H9 (cell line): Measurements from ENCODE around the gene AP5M1. TPM values are rescaled to one million over a fixed set of nuclear protein-coding genes. Genes with fewer than 3 reads are reported as not detected.

ENCODE experiments used
- DNase-seq: peaks from one replicate; pipeline ENCODE4 v3.0.0-alpha.2; 2017
- H2AFZ ChIP-seq: one replicate; pipeline ENCODE4 v1.6.1; 2013; ENCODE audit warnings: mild to moderate bottlenecking, low read length, control low read depth, moderate library complexity
- H2AK5ac ChIP-seq: 2 replicates; pipeline ENCODE4 v1.6.1; 2013; ENCODE audit warnings: low read length, control low read depth, mixed read lengths; ENCODE audit not compliant: insufficient read length
- H2BK120ac ChIP-seq: one replicate; pipeline ENCODE4 v1.6.1; 2013; ENCODE audit warnings: low read depth, mild to moderate bottlenecking, low read length, control low read depth, inconsistent platforms; ENCODE audit not compliant: poor library complexity, severe bottlenecking
- H2BK12ac ChIP-seq: 2 replicates; pipeline ENCODE4 v1.6.1; 2013; ENCODE audit warnings: low read length, control low read depth, mixed read lengths, low read depth; ENCODE audit not compliant: insufficient read length
- H2BK15ac ChIP-seq: 2 replicates; pipeline ENCODE4 v1.6.1; 2013; ENCODE audit warnings: low read depth, low read length, control low read depth
- H2BK20ac ChIP-seq: one replicate; pipeline ENCODE4 v1.6.1; 2013; ENCODE audit warnings: low read depth, mild to moderate bottlenecking, low read length, control low read depth, inconsistent platforms; ENCODE audit not compliant: poor library complexity, severe bottlenecking
- H2BK5ac ChIP-seq: 2 replicates; pipeline ENCODE4 v1.6.1; 2013; ENCODE audit warnings: low read length, control low read depth, mixed read lengths; ENCODE audit not compliant: insufficient read length
- H3K14ac ChIP-seq: 2 replicates; pipeline ENCODE4 v1.6.1; 2013; ENCODE audit warnings: low read length, control low read depth; ENCODE audit not compliant: insufficient read depth
- H3K18ac ChIP-seq: 2 replicates; pipeline ENCODE4 v1.6.1; 2013; ENCODE audit warnings: low read depth, mild to moderate bottlenecking, mixed read lengths, low read length, control low read depth; ENCODE audit not compliant: insufficient read length
- H3K23ac ChIP-seq: 2 replicates; pipeline ENCODE4 v1.6.1; 2013; ENCODE audit warnings: low read length, control low read depth, mixed read lengths, low read depth; ENCODE audit not compliant: insufficient read length
- H3K23me2 ChIP-seq: 2 replicates; pipeline ENCODE4 v1.6.1; 2013; ENCODE audit warnings: low read depth, mild to moderate bottlenecking, mixed read lengths, low read length, control low read depth; ENCODE audit not compliant: insufficient read length, poor library complexity, severe bottlenecking
- H3K27ac ChIP-seq: 2 replicates; pipeline ENCODE4 v1.5.1; 2013; ENCODE audit warnings: low read length, control low read depth, mixed read lengths, low read depth; ENCODE audit not compliant: insufficient read length
- H3K27me3 ChIP-seq: 2 replicates; pipeline ENCODE4 v1.6.1; 2013; ENCODE audit warnings: low read length, control low read depth, inconsistent platforms; ENCODE audit not compliant: insufficient read depth
- H3K4ac ChIP-seq: 2 replicates; pipeline ENCODE4 v1.6.1; 2013; ENCODE audit warnings: low read depth, mild to moderate bottlenecking, control low read depth, inconsistent platforms, low read length, moderate library complexity
- H3K4me1 ChIP-seq: 2 replicates; pipeline ENCODE4 v1.6.1; 2013; ENCODE audit warnings: low read length, control low read depth, inconsistent platforms; ENCODE audit not compliant: insufficient read depth
- H3K4me2 ChIP-seq: 2 replicates; pipeline ENCODE4 v1.6.1; 2013; ENCODE audit warnings: low read length, control low read depth, mixed read lengths; ENCODE audit not compliant: insufficient read length, insufficient read depth
- H3K56ac ChIP-seq: 2 replicates; pipeline ENCODE4 v1.6.1; 2013; ENCODE audit warnings: low read depth, mild to moderate bottlenecking, mixed read lengths, low read length, control low read depth; ENCODE audit not compliant: insufficient read length
- H3K79me1 ChIP-seq: 2 replicates; pipeline ENCODE4 v1.6.1; 2013; ENCODE audit warnings: low read depth, mild to moderate bottlenecking, moderate library complexity, low read length, control low read depth, inconsistent platforms; ENCODE audit not compliant: insufficient read depth, poor library complexity, severe bottlenecking
- H3K79me2 ChIP-seq: 2 replicates; pipeline ENCODE4 v1.6.1; 2013; ENCODE audit warnings: low read length, control low read depth, inconsistent platforms; ENCODE audit not compliant: insufficient read depth
- H3K9ac ChIP-seq: 2 replicates; pipeline ENCODE4 v1.6.1; 2013; ENCODE audit warnings: low read length, control low read depth, mixed read lengths; ENCODE audit not compliant: insufficient read length; ENCODE audit errors: extremely low read depth
- H3K9me3 ChIP-seq: one replicate; pipeline ENCODE4 v1.6.1; 2013; ENCODE audit warnings: low read depth, low read length, inconsistent platforms; ENCODE audit not compliant: control insufficient read depth
- H3T11ph ChIP-seq: one replicate; pipeline ENCODE4 v1.6.1; 2013; ENCODE audit warnings: mild to moderate bottlenecking, low read length, control low read depth, inconsistent platforms
- H4K20me1 ChIP-seq: one replicate; pipeline ENCODE4 v1.6.1; 2013; ENCODE audit not compliant: control insufficient read depth, insufficient read length, insufficient read depth
- H4K5ac ChIP-seq: 2 replicates; pipeline ENCODE4 v1.6.1; 2013; ENCODE audit warnings: low read depth, mild to moderate bottlenecking, mixed read lengths, low read length, control low read depth; ENCODE audit not compliant: insufficient read length
- H4K8ac ChIP-seq: replicated peaks from 2 replicates; pipeline ENCODE4 v1.6.1; 2013; ENCODE audit warnings: low read length, control low read depth, mixed read lengths, low read depth; ENCODE audit not compliant: insufficient read length
- H4K91ac ChIP-seq: 2 replicates; pipeline ENCODE4 v1.6.1; 2013; ENCODE audit warnings: low read depth, mild to moderate bottlenecking, moderate library complexity, mixed read lengths, low read length, control low read depth; ENCODE audit not compliant: insufficient read length
- H3K27ac Mint-ChIP-seq, 3 experiments: 2 replicates in 2 of 3; 3 replicates in 1 of 3; pipeline ENCODE4 v1.8.0; 2020 to 2021; ENCODE audit warnings: mixed read lengths in 3 of 3, mild to moderate bottlenecking in 1 of 3, moderate library complexity in 1 of 3
- H3K27me3 Mint-ChIP-seq: 2 replicates; pipeline ENCODE4 v1.8.0; 2021; ENCODE audit warnings: low read depth, mild to moderate bottlenecking, moderate library complexity, mixed read lengths
- H3K36me3 Mint-ChIP-seq, 3 experiments: 2 replicates in 2 of 3; 3 replicates in 1 of 3; pipeline ENCODE4 v1.8.0; 2020 to 2021; ENCODE audit warnings: low read depth in 3 of 3, mixed read lengths in 3 of 3; ENCODE audit not compliant: insufficient read depth in 1 of 3
- H3K4me1 Mint-ChIP-seq, 2 experiments: 2 replicates each; pipeline ENCODE4 v1.8.0; 2020; ENCODE audit warnings: mixed read lengths in 2 of 2
- H3K4me3 Mint-ChIP-seq, 2 experiments: 2 replicates in 1 of 2; 3 replicates in 1 of 2; pipeline ENCODE4 v1.8.0; 2020 to 2021; ENCODE audit warnings: mild to moderate bottlenecking in 2 of 2, mixed read lengths in 2 of 2, moderate library complexity in 1 of 2
- H3K9me3 Mint-ChIP-seq, 2 experiments: 2 replicates in 1 of 2; 3 replicates in 1 of 2; pipeline ENCODE4 v1.8.0; 2020; ENCODE audit warnings: mild to moderate bottlenecking in 2 of 2, mixed read lengths in 2 of 2, moderate library complexity in 1 of 2
- CTCF ChIP-seq: fragments of 200-600 bp; sonication (generic); conservative IDR thresholded peaks from 3 replicates; pipeline ENCODE4 v1.8.0; 2021; ENCODE audit warnings: antibody characterized with exemption, mild to moderate bottlenecking
- WGBS: extraction: QIAGEN DNeasy Blood & Tissue Kit; methylation state at CpG from one replicate; pipeline ENCODE4 v1.1.7; 2013; ENCODE audit warnings: missing lambda C conversion rate, low lambda C conversion rate, mixed read lengths; ENCODE audit not compliant: insufficient read length; ENCODE audit errors: extremely low coverage; 5-methylcytosine and 5-hydroxymethylcytosine counted together
- total RNA-seq: library from RNA; stranded (reverse); gene quantifications from 2 replicates; pipeline ENCODE4 v1.2.1, GENCODE V29; 2021

The AP5M1 gene
- total RNA-seq, 1 experiment from 2014 or later: 42.6 TPM

GRCh38 chr14:57317248-57317833 is 48.6 kb downstream of the AP5M1 start:
- Histone ChIP-seq H3K23me2 (no peaks in the 10 kb centered on the region), H2AFZ (no peak overlapping the region), H3K4me2 (no peak overlapping the region), H4K20me1 (no peaks in the 10 kb centered on the region), H4K5ac (no peak overlapping the region), H3K27ac (no peak overlapping the region), H2BK12ac (no peak overlapping the region), H3K23ac (no peak overlapping the region), H3K18ac (no peak overlapping the region), H3K9me3 (no peaks in the 10 kb centered on the region), H2BK20ac (no peak overlapping the region), H4K91ac (no peak overlapping the region), H2BK15ac (no peak overlapping the region), H2BK5ac (no peak overlapping the region), H3K27me3 (no peaks in the 10 kb centered on the region), H2BK120ac (no peak overlapping the region), H3K4me1 (no peaks in the 10 kb centered on the region), H3K56ac (no peak overlapping the region), H3K79me1 (no peaks in the 10 kb centered on the region), H3K14ac (no peak overlapping the region), H3K79me2 (no peaks in the 10 kb centered on the region), H3K4ac (no peak overlapping the region), H4K8ac (no peak overlapping the region), H3T11ph (no peak overlapping the region), H3K9ac (no peak overlapping the region), H2AK5ac (no peak overlapping the region)
- no CpG with 5 or more reads among the region's 3 CpGs for WGBS
- Mint-ChIP-seq H3K27me3 (no peaks in the 10 kb centered on the region), H3K4me1 (no peaks in the 10 kb centered on the region), H3K9me3 (no peaks in the 10 kb centered on the region; a peak in 1 of 5 replicates), H3K36me3 (no peaks in the 10 kb centered on the region), H3K27ac (no peak overlapping the region), H3K4me3 (no peak overlapping the region)
- DNase-seq: peak; percentile 68
- TF ChIP-seq CTCF: peak; percentile 95
